Left hindlimb (tissue), 1 donor: ENCODE data around the gene PMP22.

Source experiments
- DNase-seq: peaks from one replicate; pipeline ENCODE4 v3.0.0-alpha.2; 2018

Gene PMP22

GRCh38 chr17:15273141-15273793, 8.1 kb upstream of the PMP22 start:
- DNase-seq: no peak

- no peak for DNase-seq
Observed at GRCh38 chr17:15271741-15272140, 6.6 kb upstream of the PMP22 start.

GRCh38 chr17:15270628-15271381, 5.7 kb upstream of the PMP22 start:
- DNase-seq: no peak

- no peak for DNase-seq
Observed at GRCh38 chr17:15269780-15270089, 4.6 kb upstream of the PMP22 start.

GRCh38 chr17:15269087-15269779, 4.1 kb upstream of the PMP22 start:
- DNase-seq: no peak

- peak; percentile 62 for DNase-seq
Observed at GRCh38 chr17:15268461-15268860, 3.3 kb upstream of the PMP22 start.

- DNase-seq: no peak
Observed at GRCh38 chr17:15267996-15268395, 2.9 kb upstream of the PMP22 start.

- no peak for DNase-seq
Observed at GRCh38 chr17:15266325-15267125, 1.4 kb upstream of the PMP22 start.

- no peak for DNase-seq
Observed at GRCh38 chr17:15264542-15264941, 584 bp downstream of the PMP22 start.

GRCh38 chr17:15263680-15264079, 1.4 kb downstream of the PMP22 start:
- DNase-seq: no peak

- DNase-seq: peak; percentile 94
Observed at GRCh38 chr17:15263206-15263579, 1.9 kb downstream of the PMP22 start.

- peak; percentile 94 for DNase-seq
Observed at GRCh38 chr17:15262291-15263205, 2.6 kb downstream of the PMP22 start.

- DNase-seq: peak; percentile 63
Observed at GRCh38 chr17:15261802-15262290, 3.3 kb downstream of the PMP22 start.

GRCh38 chr17:15261258-15261801, 3.8 kb downstream of the PMP22 start:
- DNase-seq: peak; percentile 82

- DNase-seq: peak; percentile 94
Observed at GRCh38 chr17:15260376-15261257, 4.5 kb downstream of the PMP22 start.

GRCh38 chr17:15257796-15258512, 7.2 kb downstream of the PMP22 start:
- DNase-seq: no peak

GRCh38 chr17:15257258-15257788, 7.8 kb downstream of the PMP22 start:
- peak; percentile 89 for DNase-seq

GRCh38 chr17:15256689-15257088, 8.4 kb downstream of the PMP22 start:
- no peak for DNase-seq

- DNase-seq: no peak
Observed at GRCh38 chr17:15255713-15256454, 9.2 kb downstream of the PMP22 start.
